ENCODE results near the gene GOLGA7B.

Gene GOLGA7B

DNA sequence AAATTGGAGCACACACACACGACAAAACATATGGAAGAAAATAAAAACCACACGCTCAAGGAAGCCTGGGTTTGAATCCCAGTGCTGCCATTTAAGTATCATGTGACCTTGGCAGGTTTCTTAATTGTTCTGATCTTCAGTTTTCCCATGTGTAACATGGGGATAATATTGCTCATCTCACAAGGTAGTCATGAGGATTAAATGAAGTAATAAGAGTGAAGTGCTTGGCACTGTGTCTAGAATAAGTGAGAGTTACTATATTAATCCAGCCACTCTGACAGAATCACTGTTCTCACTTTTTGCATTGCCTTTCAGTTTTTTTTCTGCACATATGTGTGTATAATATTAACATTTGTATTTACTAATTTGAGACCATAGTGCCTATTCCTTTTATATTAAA lies 43.3 kb downstream of the GOLGA7B start:
- no peak for DNase-seq (ENCODE audit: low read depth in 1 of 2, low spot score in 1 of 2)

DNA sequence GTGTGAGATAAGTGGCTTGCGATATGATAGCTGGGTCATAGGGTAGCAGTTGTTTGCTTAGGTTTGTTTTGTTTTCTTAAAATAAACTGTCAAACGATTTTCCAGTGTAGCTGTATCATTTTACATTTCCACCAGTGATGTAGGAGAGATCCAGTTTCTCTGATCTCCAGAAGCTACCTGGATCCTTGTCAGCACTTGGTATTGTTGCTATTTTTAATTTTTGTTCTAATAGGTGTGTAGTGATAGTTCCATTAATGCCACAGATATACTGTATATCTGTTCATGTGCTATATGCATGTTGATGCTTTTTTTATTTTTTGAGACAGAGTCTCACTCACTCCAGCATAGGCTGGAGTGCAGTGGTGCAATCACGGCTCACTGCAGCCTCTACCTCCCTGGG lies 44.4 kb downstream of the GOLGA7B start:
- no peak for DNase-seq (ENCODE audit: low read depth in 1 of 2, low spot score in 1 of 2)

DNA sequence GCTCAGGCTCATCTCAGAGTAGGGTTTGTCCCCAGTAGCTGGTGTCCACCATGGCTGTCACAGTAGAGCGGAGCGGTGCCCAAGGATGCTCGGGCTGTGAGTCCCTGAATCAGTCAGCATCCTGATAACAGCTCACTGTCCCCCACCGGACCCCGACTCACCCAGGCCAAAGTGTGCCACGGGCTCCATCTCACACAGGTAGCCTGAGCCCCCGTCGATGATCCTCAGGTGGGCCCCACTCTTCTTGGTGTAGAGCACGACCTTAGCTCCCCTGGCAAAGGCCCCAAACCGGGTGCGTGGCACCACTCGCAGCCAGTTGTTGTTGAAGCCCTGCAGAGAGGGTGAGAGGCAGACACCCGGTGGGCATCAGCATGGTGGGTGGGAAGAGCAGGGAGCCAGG lies 45.4 kb downstream of the GOLGA7B start:
- no peak for DNase-seq (ENCODE audit: low read depth in 1 of 2, low spot score in 1 of 2)

DNA sequence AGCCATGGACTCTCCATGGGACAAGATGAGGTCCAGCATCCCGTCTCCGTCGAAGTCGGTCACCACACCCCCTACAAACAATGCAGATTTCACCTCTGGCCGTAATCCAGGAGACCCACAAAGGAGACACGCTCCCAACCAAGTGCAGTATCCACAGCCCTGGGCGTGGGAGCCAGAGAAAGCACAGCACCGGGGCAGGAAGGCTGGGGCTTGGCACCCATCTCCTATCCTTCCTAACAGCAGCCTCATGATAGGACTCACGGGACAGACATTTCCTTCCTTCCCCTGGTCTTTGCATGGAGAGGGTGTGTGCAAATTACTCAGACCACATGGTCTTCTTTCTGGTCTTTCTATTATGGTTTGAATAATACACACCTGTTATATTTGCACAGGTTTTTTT lies 46.3 kb downstream of the GOLGA7B start:
- DNase-seq (ENCODE audit: low read depth in 1 of 2, low spot score in 1 of 2): no peak

DNA sequence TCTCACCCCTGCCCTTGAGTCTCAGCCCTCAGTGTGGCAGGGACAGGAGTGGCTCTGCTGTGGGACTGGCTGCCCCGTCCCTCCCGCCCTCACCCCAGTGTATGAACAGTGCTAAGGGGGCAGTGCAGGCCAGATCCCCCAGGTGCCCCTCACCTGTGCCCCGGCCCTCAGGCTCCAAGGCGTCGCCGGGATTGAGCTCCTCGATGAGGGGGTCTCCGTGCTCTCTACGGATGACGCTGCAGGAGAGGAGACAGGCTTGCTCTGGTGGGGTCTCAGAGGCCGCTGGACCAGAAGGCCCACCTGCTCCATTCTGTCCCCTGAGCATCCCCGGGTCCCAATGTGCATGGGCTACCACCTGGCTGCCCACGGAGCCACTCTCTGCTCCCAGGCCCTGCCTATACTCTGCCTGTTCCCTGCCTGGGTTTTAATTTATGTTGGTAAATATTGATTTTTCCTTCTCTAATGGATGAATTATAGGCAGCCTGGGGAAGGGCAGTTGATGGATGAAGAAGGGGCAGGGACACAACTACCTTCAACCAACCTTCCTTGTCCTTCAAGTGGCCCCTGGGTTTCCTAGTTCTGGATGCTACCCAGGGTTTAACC lies 47.2 kb downstream of the GOLGA7B start:
- DNase-seq (ENCODE audit: low read depth in 1 of 2, low spot score in 1 of 2): no peak

DNA sequence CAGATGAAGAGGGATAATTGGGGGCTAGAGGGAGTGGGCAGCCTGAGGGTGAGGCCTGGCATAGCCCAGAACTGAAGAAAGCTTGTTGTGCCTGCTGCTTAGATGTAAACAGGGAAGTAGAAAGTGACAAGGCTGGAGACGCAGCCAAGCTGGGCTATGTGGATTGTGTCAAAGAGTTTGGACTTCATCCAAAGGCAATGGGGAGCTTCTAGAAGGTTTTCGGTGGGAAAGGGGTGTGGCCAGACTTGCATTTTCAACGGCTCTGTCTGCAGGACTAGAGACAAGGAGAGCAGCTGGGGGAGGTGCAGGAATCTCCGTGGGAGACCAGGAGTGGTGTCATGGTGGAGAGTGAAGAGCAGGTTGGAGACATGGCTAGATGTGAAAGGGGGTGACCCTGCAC lies 48.8 kb downstream of the GOLGA7B start:
- DNase-seq (ENCODE audit: low read depth in 1 of 2, low spot score in 1 of 2): no peak

DNA sequence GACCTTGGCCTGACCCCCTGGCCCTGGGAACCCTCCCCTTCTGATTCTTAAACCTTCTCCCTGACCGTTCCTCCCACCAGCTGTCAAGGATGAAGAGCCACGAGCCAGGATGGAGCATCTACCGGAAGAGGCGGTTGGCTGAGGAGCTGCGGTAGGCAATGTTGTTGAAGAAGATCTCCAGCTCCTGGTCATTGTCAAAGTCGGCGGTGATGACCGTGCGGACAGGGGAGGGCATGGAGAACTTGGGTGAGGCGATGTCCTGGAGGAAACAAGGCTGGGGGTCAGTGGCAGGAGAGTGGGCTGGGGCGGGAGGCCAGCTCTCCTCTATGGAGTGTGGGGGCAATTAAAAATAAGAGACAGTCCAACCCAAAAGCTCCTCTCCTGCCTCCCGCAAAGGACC lies 51.7 kb downstream of the GOLGA7B start:
- DNase-seq (ENCODE audit: low read depth in 1 of 2, low spot score in 1 of 2): no peak

DNA sequence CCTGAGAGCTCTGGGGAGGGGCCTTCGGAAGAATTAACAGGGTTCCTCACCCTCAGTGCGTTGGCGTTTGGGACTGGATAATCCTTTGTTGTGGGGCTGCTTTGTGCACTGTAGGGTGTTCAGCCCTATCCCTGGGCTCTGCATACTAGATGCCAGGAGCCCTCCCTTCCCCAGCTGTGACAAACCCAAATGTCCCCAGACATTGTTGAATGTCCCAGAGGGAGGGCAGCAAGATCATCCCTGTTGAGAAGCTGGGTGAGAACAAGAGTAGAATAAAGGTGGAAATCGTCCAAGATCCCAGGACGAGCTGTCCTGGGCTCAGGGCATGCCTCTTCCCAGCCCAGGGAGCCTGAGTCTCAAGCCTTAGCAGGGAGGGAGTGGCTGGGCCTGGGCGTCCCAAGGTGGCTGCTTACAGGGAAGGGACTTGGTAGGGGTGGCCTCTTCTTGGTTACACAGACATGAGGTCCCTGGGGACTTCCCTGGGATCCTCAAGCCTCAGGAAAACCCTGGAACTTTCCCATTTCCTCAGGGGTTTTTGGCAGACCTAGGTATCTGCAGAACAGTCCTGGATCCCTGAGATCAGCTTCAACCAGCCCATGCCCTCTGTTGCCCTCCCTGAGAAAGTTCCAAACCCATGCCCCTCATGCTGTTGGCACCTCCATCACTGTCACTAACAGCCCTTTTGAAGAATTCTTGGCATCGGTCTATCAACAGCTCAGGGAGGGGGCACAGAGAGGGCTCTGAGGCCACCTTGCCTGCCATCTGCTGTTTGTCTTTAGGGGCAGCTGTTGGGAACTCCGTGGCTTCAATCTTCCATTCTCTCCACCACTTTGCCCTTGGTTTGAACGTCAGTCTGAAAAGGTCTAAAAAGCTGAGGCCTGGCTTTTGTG lies 53.7 kb downstream of the GOLGA7B start:
- DNase-seq (ENCODE audit: low read depth in 1 of 2, low spot score in 1 of 2): no peak

DNA sequence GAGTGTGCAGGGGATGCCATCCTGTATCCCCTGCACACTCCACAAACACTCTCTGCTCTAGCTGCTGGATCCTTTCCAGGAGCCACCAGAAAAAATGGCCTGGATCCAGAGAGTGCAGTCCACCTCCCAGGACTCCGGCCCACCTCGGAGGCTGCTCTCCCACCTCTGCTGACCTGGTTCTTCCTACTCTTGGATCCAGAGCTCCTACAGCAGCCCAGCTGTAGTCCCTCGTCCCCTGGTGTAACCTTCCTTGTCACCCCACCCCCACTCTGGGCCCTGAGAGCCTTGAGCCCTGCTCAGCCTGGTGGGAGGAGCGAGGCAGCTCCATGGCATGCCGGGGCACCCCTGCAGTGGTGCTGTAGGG lies 54.4 kb downstream of the GOLGA7B start:
- no peak for DNase-seq (ENCODE audit: low read depth in 1 of 2, low spot score in 1 of 2)

DNA sequence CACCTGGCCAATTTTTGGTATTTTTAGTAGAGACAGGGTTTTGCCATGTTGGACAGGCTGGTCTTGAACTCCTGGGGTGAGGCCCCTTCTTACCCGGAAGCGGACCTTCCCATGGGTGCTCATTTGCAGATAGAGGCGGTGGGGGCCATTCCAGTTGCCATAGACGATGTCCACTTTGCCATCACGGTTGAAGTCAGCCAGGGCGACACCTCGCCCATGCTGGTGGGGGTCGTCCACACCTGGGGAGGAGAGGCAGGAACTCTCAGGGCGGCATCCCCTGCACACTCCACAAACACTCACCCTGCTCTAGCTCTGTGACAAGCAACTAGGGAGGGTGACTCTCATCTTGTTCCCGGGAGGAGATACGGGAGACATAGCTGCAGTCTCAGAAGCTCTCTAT lies 54.9 kb downstream of the GOLGA7B start:
- DNase-seq (ENCODE audit: low read depth in 1 of 2, low spot score in 1 of 2): no peak

DNA sequence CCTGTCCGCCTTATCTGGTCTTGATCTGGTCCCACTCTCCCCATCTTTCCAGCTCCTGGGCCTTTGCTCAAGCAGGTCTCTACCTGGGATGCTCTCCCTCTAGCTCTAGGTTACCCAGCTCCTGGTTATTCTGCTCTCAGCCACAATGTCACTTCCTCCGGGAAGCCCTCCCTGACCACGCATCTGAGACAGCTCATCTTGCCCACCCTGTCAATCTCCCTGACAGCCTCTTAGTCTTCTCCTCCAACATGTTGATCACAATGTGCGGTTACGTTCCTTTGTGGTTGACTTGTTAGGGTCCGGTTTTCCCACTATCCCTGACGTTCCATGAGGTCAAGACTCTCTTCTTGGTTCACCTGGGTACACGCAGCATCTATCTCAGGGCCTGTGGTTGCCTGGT lies 55.6 kb downstream of the GOLGA7B start:
- DNase-seq (ENCODE audit: low read depth in 1 of 2, low spot score in 1 of 2): no peak

DNA sequence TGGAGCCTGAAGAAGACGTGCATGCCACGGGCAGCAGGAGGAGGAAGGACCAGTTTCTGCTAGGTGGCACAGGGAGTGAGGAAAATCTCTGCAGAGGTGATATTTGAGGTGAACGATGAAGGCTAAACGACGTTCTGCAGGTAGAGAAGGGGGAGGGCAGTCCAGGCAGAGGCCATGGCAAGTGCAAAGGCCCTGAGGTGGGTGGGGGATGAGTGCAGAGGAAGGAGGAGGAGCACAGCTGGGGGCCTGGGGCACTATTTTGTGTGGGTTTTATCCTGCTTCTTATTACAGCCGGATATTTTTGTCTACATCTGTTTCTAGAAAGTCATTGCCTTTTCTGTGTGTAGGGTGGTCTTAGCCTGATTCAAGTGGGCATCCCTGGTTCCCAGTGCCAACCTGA lies 57.6 kb downstream of the GOLGA7B start:
- DNase-seq (ENCODE audit: low read depth in 1 of 2, low spot score in 1 of 2): no peak

DNA sequence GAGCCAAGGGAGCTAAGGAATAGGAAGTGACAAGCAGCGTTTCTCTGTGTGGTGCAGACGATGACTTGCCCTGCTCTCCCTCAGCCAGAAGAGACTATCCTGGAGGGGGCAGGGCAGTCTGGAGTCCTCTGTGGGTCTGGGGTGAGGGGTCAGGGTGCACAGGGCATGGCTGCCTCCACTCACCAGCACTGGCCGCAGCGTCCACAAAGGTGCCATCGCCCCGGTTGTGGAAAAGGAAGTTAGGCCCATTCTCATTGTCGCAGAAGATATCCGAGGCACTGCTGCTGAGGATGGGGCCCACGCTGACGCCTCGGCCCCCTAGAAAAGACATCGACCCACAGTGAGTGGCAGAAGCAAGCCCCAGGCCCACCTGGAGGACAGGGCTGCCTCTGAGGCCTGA lies 58.2 kb downstream of the GOLGA7B start:
- no peak for DNase-seq (ENCODE audit: low read depth in 1 of 2, low spot score in 1 of 2)

DNA sequence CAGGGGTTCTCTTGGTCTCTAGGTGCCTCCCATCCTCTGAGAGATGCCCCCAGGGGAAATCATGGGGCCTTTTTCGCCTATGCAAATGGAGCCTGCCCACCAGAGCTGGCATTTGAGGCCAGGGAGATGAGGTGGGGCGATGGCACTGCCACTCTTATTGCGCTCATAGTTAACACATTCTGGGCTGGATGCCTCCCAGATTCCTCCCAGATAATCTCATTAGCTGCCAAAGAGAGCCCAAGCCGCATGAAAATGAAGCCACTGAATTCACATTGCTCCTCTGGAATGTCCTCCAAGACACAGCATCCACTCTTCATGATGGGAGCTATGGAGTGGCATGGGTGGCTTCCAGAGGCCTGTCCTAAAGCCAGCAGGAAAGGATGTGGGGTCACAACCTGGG lies 61.0 kb downstream of the GOLGA7B start:
- DNase-seq (ENCODE audit: low read depth in 1 of 2, low spot score in 1 of 2): no peak

DNA sequence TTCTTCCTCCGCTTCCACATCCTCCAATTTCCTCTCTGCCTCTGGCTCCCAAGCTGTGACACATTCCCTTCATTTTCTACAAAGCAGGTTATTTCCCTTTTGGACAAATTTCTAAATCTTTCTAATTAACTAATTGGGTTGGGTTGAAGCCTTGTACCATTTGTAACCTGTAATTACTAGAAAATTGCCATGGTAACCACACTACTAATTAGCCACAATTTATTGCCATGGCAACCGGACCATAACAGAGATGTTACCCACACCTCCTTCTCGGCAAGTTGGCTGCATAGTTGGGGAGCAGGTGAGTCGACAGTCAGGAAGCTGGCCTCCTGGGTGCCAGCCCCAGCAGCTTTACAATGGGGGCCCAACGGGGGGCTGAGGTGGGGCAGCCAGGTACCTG lies 61.6 kb downstream of the GOLGA7B start:
- no peak for DNase-seq (ENCODE audit: low read depth in 1 of 2, low spot score in 1 of 2)

DNA sequence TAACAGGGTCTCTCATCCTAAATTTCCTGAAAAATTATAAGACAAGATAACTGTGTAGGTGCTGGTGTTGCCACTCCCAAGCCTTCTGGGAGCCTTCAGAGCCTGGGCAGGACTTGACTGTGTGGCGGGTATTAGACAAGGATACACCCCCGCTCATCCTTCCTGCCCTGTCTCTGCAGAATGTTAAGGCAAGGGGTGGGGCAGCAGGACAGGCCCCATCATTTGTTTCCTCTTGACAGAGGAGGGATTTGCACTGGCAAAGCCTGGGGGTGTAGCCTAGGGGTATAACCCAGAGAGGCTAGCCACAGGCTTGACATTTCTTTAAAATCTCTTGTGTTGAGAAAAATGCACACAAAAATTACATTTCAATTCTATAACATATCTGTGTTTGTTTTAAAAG lies 63.5 kb downstream of the GOLGA7B start:
- DNase-seq (ENCODE audit: low read depth in 1 of 2, low spot score in 1 of 2): no peak

DNA sequence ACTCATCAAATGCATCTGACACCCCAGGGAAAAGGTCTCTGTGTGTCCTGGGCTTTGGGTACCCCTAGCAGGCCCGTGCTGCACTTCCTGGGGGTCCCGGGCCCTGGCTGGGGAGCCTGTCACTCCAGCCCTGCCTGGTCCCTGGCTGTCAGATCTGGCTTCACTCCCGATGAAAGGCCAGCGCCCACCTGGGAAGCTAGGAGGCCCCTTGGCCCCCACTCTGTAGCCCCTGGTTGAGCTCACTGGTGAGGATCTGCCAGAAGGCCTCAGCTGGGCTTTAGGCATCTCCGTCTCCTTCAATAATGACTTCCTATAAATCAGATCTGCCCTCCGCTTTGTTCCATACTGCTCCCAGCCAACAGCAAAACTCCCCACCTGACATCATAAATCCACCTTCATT lies 64.0 kb downstream of the GOLGA7B start:
- DNase-seq (ENCODE audit: low read depth in 1 of 2, low spot score in 1 of 2): no peak

DNA sequence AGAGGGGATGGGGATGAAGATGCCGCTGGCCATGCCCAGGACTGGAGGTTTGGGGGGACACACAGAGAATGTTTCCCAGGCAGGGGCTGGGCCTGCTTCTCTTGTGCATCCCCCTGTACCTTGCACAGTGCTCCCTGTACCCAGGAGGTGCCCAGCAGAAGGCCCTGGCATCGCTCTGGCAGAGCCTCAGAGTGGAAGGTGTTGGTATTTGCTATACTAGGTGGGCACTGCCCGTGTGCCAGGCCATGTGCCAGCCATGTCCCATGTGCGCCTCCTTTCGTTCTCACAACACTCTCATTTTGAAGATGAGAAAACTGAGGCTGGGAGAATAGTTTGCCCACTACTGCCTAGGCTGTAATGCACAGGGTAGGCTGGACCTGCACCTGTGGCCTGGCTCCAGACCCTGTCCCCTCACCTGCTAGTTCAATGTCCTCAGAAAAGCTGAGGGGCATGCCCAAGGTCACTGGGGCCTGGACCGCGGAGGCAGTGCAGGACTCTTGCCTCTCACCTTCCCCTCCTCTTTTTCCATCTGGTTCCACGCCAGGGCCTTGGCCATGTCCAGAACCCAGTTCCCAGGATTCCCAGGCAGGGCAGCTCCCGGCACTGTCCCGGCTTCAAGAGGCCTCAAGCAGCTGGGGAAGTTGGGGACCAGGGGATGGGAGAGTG lies 64.7 kb downstream of the GOLGA7B start:
- DNase-seq (ENCODE audit: low read depth in 1 of 2, low spot score in 1 of 2): no peak

DNA sequence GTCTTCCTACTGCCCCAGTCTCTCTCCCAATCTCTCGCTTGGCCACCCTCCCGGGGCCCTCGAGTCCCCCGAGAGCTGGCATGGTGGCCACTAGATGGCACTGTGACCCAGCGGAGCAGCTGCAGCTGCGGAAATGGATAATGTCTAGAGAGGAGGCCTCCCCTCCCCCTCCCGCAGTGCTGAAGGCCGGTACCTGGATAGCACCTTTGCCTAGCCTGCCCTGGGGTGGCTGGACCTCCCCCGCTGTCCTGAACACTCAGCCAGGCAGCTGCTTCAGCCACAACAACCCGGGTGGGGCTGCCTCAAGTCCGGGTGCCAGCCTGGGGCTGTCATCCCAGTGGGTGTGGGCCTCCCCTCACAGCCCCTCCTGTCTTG lies 65.2 kb downstream of the GOLGA7B start:
- DNase-seq (ENCODE audit: low read depth in 1 of 2, low spot score in 1 of 2): peak; percentile 62 to 74

DNA sequence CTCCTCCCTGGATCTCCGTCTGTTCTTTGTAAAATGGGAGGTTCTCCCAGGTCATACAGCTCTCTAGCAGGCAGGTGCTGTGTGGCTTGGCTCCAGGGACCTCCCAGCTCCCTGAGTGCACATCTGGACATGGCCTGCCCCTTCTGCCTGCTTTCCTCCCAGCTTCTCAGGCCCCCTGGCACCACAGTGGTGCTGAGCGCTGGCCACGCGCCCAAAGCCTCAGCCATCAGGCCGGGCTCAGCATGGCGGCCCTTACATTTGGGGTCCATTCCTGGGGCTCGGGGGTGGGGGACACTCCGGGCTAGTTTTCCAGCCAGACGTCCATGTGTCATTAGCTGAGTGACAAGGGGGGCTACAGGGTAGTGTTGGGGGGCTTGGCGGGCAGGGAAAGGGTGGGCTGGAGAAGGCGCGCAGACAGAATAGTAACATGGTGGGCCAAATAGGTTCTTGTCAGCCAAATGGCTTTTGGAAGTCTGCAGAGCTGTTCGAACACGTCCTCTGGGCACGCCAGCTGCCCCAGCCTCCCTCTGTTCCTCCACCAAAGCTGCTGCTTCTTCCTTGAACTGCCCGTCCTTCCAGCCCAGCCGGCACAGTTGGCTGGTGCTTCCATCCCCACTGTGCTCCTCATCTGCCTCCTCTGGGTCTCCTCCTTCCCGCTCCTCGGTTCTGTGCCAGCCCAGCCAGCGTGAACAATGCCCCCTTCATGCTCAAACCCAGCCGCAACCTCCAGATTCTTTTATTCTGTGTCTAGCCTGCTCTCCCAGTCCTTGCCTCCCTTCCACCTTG lies 65.9 kb downstream of the GOLGA7B start:
- DNase-seq (ENCODE audit: low read depth in 1 of 2, low spot score in 1 of 2): no peak

DNA sequence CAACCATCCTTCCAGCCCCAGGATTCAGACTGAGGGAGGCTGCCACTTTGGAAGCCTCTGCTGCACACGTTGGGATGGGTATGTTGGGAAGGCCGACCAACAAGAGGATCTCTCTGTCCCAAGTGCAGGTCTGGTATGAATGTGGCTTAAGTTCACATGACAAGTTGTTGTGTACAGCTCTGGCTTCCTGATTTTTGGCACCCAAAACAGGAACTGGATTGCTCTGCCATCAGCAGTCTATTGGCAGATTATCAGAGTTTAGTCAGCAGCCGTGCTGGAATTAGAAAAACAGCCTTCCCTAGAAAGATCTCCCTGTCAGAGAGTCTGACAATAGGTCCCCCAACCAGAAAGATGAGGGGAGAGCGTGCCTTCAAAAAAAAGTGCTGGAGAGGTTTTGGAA lies 66.9 kb downstream of the GOLGA7B start:
- no peak for DNase-seq (ENCODE audit: low read depth in 1 of 2, low spot score in 1 of 2)

DNA sequence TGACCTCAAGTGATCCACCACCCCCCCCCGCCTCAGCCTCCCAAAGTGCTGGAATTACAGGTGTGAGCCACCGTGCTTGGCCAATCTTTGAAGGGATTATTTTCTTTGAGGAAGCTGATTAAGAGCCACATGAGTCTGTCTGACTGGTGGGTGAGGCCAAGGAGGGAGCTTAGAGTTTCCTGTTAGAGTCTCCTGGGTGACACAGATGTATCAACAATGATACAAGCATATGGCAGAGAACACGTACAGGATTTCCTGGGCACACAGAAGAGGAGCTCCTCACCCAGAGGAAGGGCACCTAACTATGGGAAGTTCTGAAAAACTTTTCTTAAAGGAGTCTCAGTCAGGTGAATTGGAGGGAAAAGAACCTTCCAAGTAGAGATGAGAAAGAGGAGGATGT lies 69.4 kb downstream of the GOLGA7B start:
- DNase-seq (ENCODE audit: low read depth in 1 of 2, low spot score in 1 of 2): no peak

Measured in activated CD4-positive, alpha-beta T cell treated with anti-CD3 and anti-CD28 coated beads, Interleukin-2, amount 50 U/mL, for 24 hours (primary cell).